H1 (cell line): ENCODE data around the gene HOXB4. TPM values are rescaled to one million over a fixed set of nuclear protein-coding genes. Genes with fewer than 3 reads are reported as not detected.

Experiments used
- EZH2 ChIP-seq: fragments of 200-600 bp; sonication (generic); IDR thresholded peaks from 2 replicates; pipeline ENCODE4 v1.7.1; 2012; ENCODE audit warnings: low read depth, mild to moderate bottlenecking, moderate library complexity, low read length, inconsistent platforms; ENCODE audit not compliant: severe bottlenecking
- TAF7 ChIP-seq: optimal IDR thresholded peaks from 2 replicates; pipeline ENCODE3; 2011; ENCODE audit warnings: low read depth, mild to moderate bottlenecking, inconsistent platforms, low read length, moderate library complexity, borderline replicate concordance
- USF2 ChIP-seq: IDR thresholded peaks from 2 replicates; pipeline ENCODE4 v1.6.1; 2011; ENCODE audit warnings: low read length, improper control_type of control experiment
- polyA plus RNA-seq, 7 experiments: library from polyadenylated mRNA; depleted of rRNA in 3 of 7; stranded (reverse) in 5 of 7; unstranded in 2 of 7; fragments of >200 nt in 5 of 7; fragments of 200-250 nt in 2 of 7; gene quantifications; 1 replicate in 5 of 7; 2 replicates in 1 of 7; 4 replicates in 1 of 7; pipeline versions ENCODE4 v1.2.1 to v1.2.3, GENCODE V29; 2011 to 2013; ENCODE audit warnings: missing spikeins in 2 of 7, mixed read lengths in 2 of 7
- total RNA-seq: library from RNA; stranded (reverse); fragmentation: NEBNext Ultra II Directional; extraction: Animal tissue kit (Norgen Biotek cat#: 25700); gene quantifications from 2 replicates; pipeline ENCODE4 v1.2.1, GENCODE V29; 2021

Gene HOXB4
- total and polyA plus RNA-seq, 2 of the 8 experiments (the other 6 are each of a cell fraction or from before 2014, with no cell fraction given) = not detected

- TF ChIP-seq USF2 = no peak
- no peak for TF ChIP-seq TAF7
- TF ChIP-seq EZH2 = peak; percentile 70
Observed at GRCh38 chr17:48583708-48584222, 5.6 kb upstream of the HOXB4 start (continued).
